Activated CD4-positive, alpha-beta memory T cell treated with anti-CD3 and anti-CD28 coated beads for 36 hours (primary cell): ENCODE measurements around the gene PIK3R4. TPM values are rescaled to one million over a fixed set of nuclear protein-coding genes. Genes with fewer than 3 reads are reported as not detected.

Experiments
- CTCF ChIA-PET: fragments of 350-600 bp; sonication (Branson Sonifier 250); formaldehyde crosslinking; loops from one replicate; lab custom pipeline; 2021; ENCODE audit warnings: antibody characterized with exemption, inconsistent platforms; lab: Charles Lee
- POLR2A ChIA-PET: fragments of 350-600 bp; sonication (Branson Sonifier 250); formaldehyde crosslinking; loops from one replicate; lab custom pipeline; 2021; ENCODE audit warnings: antibody characterized with exemption; lab: Charles Lee
- DNase-seq: peaks from one replicate; pipeline ENCODE4 v3.0.0-alpha.2; 2020
- H3K27ac Mint-ChIP-seq: one replicate; pipeline ENCODE4 v1.8.0; 2021; ENCODE audit warnings: mixed read lengths
- H3K27me3 Mint-ChIP-seq: one replicate; pipeline ENCODE4 v1.8.0; 2021; ENCODE audit warnings: mixed read lengths
- H3K36me3 Mint-ChIP-seq: one replicate; pipeline ENCODE4 v1.8.0; 2021; ENCODE audit warnings: mixed read lengths
- H3K4me1 Mint-ChIP-seq: one replicate; pipeline ENCODE4 v1.8.0; 2021; ENCODE audit warnings: low read depth, mixed read lengths
- H3K4me3 Mint-ChIP-seq: one replicate; pipeline ENCODE4 v1.8.0; 2021; ENCODE audit warnings: mild to moderate bottlenecking, mixed read lengths
- H3K9me3 Mint-ChIP-seq: one replicate; pipeline ENCODE4 v1.8.0; 2021; ENCODE audit warnings: mixed read lengths
- intact Hi-C: fragments of 100-400 bp; cut with micrococcal nuclease; formaldehyde crosslinking; loops from one replicate; pipeline ENCODE4 v1.15.1; 2023
- total RNA-seq, 2 experiments: library from RNA; stranded (reverse); gene quantifications; one replicate each; pipeline ENCODE4 v1.2.3, GENCODE V29; 2021

Gene PIK3R4
- total RNA-seq = 10 to 100 TPM; 28.3 to 28.5 TPM

- H3K4me1 Mint-ChIP-seq = peaks cover 52% of the 10 kb centered on the region
- peaks cover 21% of the 10 kb centered on the region for H3K36me3 Mint-ChIP-seq
- H3K9me3 Mint-ChIP-seq = no peaks in the 10 kb centered on the region
- peak within 1 kb of the TSS; percentile 81 for H3K4me3 Mint-ChIP-seq
- intact Hi-C loops = loop anchor here (1.0 to 10.0 kb wide), 10 partner anchors 19 to 1976 kb away; partner anchors contain the start of genes ASTE1, DNAJC13, MRPL3 and NEK11
- POLR2A ChIA-PET = interaction anchor here (2.0 kb wide), 1 partner anchor 147 kb away, joined by 11 read pairs; the partner anchor contains the start of gene ATP2C1
- no peaks in the 10 kb centered on the region for H3K27me3 Mint-ChIP-seq
- H3K27ac Mint-ChIP-seq = peak within 1 kb of the TSS; percentile 90
- peak; percentile 96 for DNase-seq
- CTCF ChIA-PET = interaction anchor here (1.4 to 5.5 kb wide), 2 partner anchors 14 to 147 kb away, joined by 8 to 30 read pairs; partner anchors contain the start of gene ATP2C1
Measured at GRCh38 chr3:130746246-130747039, at the start of gene PIK3R4. Gene PIK3R4, minus strand, starts transcription at chr3:130746829. Its CDS starts 1,611 bp downstream, at chr3:130745218.

- ChIA-PET POLR2A (no interaction called here), CTCF (no interaction called here)
- H3K9me3 Mint-ChIP-seq = no peaks in the 10 kb centered on the region
- no peak overlapping the region for H3K4me3 Mint-ChIP-seq
- intact Hi-C loops = no loop called here
- H3K27me3 Mint-ChIP-seq = peaks cover 10% of the 10 kb centered on the region
- H3K27ac Mint-ChIP-seq = no peak overlapping the region
- no peaks in the 10 kb centered on the region for H3K4me1 Mint-ChIP-seq
- H3K36me3 Mint-ChIP-seq = no peaks in the 10 kb centered on the region
- DNase-seq = no peak
Measured at GRCh38 chr3:130795396-130795795, 48.8 kb upstream of the PIK3R4 start.

DNA sequence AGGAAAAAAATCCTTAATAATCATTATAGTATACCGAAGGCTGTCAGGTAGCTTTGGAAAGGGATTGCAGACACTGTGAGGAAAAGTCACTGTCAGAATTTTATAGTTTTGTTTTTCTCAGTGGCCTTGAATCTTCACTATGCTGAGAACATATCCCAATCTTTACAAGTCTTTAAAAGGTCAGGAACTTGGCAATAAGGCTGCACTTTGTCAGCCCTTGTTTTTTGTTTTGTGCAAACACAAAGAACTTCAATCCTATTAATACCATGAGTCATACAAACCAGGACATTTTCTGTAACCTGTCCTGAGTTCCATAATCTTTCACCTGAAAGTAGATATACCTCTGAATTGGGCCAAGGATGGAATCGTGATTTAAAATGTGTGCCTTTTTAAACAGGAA lies 45.6 kb upstream of the PIK3R4 start:
- ChIA-PET POLR2A (no interaction called here), CTCF (interaction anchor here (1.1 kb wide), 1 partner anchor 11 kb away, joined by 3 read pairs; no protein-coding TSS in a partner anchor)
- intact Hi-C loops = no loop called here
- H3K4me1 Mint-ChIP-seq = no peaks in the 10 kb centered on the region
- peaks cover 12% of the 10 kb centered on the region for H3K27me3 Mint-ChIP-seq
- DNase-seq = no peak
- H3K9me3 Mint-ChIP-seq = no peaks in the 10 kb centered on the region
- no peak overlapping the region for H3K27ac Mint-ChIP-seq
- H3K4me3 Mint-ChIP-seq = no peak overlapping the region
- H3K36me3 Mint-ChIP-seq = no peaks in the 10 kb centered on the region

GRCh38 chr3:130789782-130790322 lies 43.2 kb upstream of the PIK3R4 start:
- CTCF ChIA-PET = interaction anchor here (0.8 kb wide), 1 partner anchor 103 kb away, joined by 3 read pairs; no protein-coding TSS in a partner anchor
- Mint-ChIP-seq H3K36me3 (no peaks in the 10 kb centered on the region), H3K4me3 (no peak overlapping the region), H3K4me1 (no peaks in the 10 kb centered on the region), H3K27me3 (peaks cover 12% of the 10 kb centered on the region), H3K9me3 (no peaks in the 10 kb centered on the region), H3K27ac (no peak overlapping the region)
- DNase-seq = no peak
- POLR2A ChIA-PET = no interaction called here
- intact Hi-C loops = no loop called here

DNA sequence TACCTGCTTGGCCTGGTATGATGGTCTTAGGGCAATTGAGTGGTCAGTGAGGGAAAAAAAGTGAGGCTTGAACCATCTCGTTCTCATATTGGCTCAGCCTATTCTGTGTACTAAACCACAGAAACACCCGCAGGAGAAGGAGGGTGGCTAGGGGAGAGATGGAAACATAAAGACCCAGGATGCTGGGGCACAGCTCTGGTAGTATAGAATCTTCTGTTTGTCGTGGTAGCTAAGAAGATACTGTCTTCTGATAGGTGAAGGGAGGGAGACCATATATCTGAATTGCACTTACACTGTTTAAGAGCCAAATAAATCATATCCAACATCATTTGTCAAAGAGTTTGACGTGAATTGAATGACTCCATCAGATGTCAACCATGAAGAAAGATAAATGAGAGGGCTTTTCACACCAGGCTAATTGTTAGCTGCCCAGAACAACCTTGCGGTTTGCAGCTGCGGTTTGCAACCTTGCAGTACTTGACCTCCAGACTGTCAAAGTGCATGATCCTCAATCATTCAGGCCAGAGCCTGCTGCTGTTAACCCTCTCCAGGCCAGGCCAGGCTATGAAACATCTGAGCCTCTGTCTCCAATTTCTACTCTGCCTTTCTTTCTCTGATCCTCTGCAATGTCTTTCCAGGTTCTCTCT lies 40.9 kb upstream of the PIK3R4 start:
- Mint-ChIP-seq H3K36me3 (no peaks in the 10 kb centered on the region), H3K9me3 (no peaks in the 10 kb centered on the region), H3K27ac (no peak overlapping the region), H3K27me3 (peaks cover 4% of the 10 kb centered on the region), H3K4me1 (no peaks in the 10 kb centered on the region), H3K4me3 (no peak overlapping the region)
- ChIA-PET POLR2A (no interaction called here), CTCF (interaction anchor here (1.6 kb wide), 1 partner anchor 27 kb away, joined by 3 read pairs; no protein-coding TSS in a partner anchor)
- intact Hi-C loops = no loop called here
- no peak for DNase-seq

DNA sequence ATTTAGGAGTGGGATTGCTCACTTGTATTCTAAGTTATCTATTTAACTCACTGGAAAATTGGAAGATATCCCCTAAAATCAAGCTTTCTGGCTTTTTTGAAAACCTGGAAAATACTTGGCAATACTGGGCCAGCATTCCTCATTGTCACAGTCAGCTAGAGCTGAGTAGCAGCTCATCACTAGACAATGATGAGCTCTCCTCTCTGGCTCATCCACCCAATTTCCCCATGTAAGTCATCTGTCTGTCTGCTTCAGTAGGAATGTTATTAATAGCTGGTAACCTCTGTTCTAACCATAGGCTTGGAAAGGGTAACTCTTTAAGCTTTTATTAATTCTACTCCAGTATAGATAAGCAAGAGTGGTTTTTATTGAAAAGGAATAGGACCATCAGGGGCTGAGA lies 39.7 kb upstream of the PIK3R4 start:
- Mint-ChIP-seq H3K27me3 (peaks cover 2% of the 10 kb centered on the region), H3K27ac (no peak overlapping the region), H3K9me3 (no peaks in the 10 kb centered on the region), H3K4me3 (no peak overlapping the region), H3K36me3 (no peaks in the 10 kb centered on the region), H3K4me1 (no peaks in the 10 kb centered on the region)
- POLR2A ChIA-PET = no interaction called here
- no peak for DNase-seq
- CTCF ChIA-PET = interaction anchor here (2.1 kb wide), 1 partner anchor 107 kb away, joined by 4 read pairs; the partner anchor contains the start of gene ATP2C1
- intact Hi-C loops = no loop called here

GRCh38 chr3:130783629-130784028 lies 37.0 kb upstream of the PIK3R4 start:
- no peak overlapping the region for H3K27ac Mint-ChIP-seq
- intact Hi-C loops = no loop called here
- no peaks in the 10 kb centered on the region for H3K27me3 Mint-ChIP-seq
- ChIA-PET POLR2A (no interaction called here), CTCF (no interaction called here)
- DNase-seq = no peak
- no peak overlapping the region for H3K4me3 Mint-ChIP-seq
- H3K4me1 Mint-ChIP-seq = no peaks in the 10 kb centered on the region
- no peaks in the 10 kb centered on the region for H3K36me3 Mint-ChIP-seq
- H3K9me3 Mint-ChIP-seq = no peaks in the 10 kb centered on the region

DNA sequence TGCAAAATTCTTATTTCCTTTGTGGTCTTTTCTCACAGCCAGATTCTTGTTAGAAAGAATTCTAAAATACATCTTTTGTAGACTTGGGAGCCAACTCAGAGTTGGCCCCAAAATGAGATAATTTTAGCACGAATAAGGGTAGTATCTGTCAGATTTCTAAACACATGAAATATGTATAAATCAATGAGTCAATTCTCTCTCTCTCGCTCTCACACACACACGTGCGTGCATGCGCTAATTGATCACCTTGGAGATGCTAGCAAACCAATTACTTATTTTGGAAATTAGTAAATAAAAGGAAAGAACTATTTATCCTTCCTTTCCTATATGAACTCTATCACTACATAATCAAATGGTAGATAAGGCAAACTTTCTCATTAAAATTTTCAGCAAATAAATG lies 32.9 kb upstream of the PIK3R4 start:
- ChIA-PET CTCF (no interaction called here), POLR2A (no interaction called here)
- H3K9me3 Mint-ChIP-seq = no peaks in the 10 kb centered on the region
- peaks cover 4% of the 10 kb centered on the region for H3K27me3 Mint-ChIP-seq
- no peak overlapping the region for H3K27ac Mint-ChIP-seq
- no peak overlapping the region for H3K4me3 Mint-ChIP-seq
- intact Hi-C loops = no loop called here
- no peak for DNase-seq
- H3K36me3 Mint-ChIP-seq = no peaks in the 10 kb centered on the region
- H3K4me1 Mint-ChIP-seq = no peaks in the 10 kb centered on the region

GRCh38 chr3:130779031-130779430 lies 32.4 kb upstream of the PIK3R4 start:
- DNase-seq = no peak
- POLR2A ChIA-PET = no interaction called here
- no peaks in the 10 kb centered on the region for H3K9me3 Mint-ChIP-seq
- no peak overlapping the region for H3K27ac Mint-ChIP-seq
- CTCF ChIA-PET = no interaction called here
- H3K4me1 Mint-ChIP-seq = no peaks in the 10 kb centered on the region
- intact Hi-C loops = no loop called here
- no peak overlapping the region for H3K4me3 Mint-ChIP-seq
- H3K27me3 Mint-ChIP-seq = peaks cover 4% of the 10 kb centered on the region
- H3K36me3 Mint-ChIP-seq = no peaks in the 10 kb centered on the region

DNA sequence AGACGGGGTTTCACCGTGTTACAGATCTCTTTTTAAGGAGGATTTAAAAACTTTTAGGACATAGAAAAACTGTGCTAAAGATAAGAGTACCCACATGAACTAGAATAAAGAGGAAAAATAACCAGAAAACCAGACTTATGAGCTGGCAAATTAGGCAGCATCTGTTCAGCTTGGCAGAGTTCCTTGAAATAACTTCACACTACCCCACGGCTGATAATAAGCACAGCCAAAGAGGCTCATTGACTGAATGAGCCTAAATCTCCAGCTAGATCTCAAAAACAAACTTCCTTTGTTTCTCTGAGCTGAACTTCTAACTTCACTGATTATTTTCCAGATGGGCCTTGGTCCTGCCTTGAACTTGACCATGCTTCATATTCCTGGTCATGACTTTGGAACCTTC lies 26.7 kb upstream of the PIK3R4 start:
- POLR2A ChIA-PET = no interaction called here
- DNase-seq = no peak
- intact Hi-C loops = no loop called here
- Mint-ChIP-seq H3K4me3 (no peak overlapping the region), H3K27ac (no peak overlapping the region), H3K9me3 (no peaks in the 10 kb centered on the region), H3K4me1 (no peaks in the 10 kb centered on the region), H3K36me3 (no peaks in the 10 kb centered on the region), H3K27me3 (peaks cover 8% of the 10 kb centered on the region)
- CTCF ChIA-PET = interaction anchor here (1.0 kb wide), 1 partner anchor 1569 kb away, joined by 3 read pairs; no protein-coding TSS in a partner anchor

DNA sequence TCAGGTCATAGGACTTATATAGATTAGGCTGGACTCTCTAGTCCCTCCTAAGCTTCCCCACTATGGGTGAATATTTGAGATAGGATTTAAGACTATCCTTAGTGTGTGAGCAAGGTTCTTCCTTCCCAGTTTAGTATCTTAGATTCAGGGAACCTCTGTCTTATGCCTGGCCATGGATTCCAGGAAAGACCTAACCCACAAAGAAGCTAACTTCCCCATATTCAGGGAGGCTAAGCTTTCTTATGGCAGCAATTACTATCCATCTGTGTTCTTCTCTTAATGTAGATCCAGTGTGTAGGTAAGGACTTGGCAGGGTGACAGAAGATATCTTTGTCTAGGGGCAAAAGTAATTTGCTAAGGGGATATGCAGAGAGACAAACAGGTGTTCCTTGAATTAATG lies 25.5 kb upstream of the PIK3R4 start:
- intact Hi-C loops = no loop called here
- Mint-ChIP-seq H3K9me3 (no peaks in the 10 kb centered on the region), H3K4me1 (no peaks in the 10 kb centered on the region), H3K27me3 (peaks cover 8% of the 10 kb centered on the region), H3K27ac (no peak overlapping the region), H3K36me3 (no peaks in the 10 kb centered on the region), H3K4me3 (no peak overlapping the region)
- ChIA-PET CTCF (interaction anchor here (1.0 kb wide), 1 partner anchor 1571 kb away, joined by 3 read pairs; no protein-coding TSS in a partner anchor), POLR2A (no interaction called here)
- no peak for DNase-seq

GRCh38 chr3:130770644-130771043 lies 24.0 kb upstream of the PIK3R4 start:
- Mint-ChIP-seq H3K9me3 (no peaks in the 10 kb centered on the region), H3K27ac (no peak overlapping the region), H3K4me1 (no peaks in the 10 kb centered on the region), H3K36me3 (no peaks in the 10 kb centered on the region), H3K27me3 (peaks cover 9% of the 10 kb centered on the region), H3K4me3 (no peak overlapping the region)
- CTCF ChIA-PET = no interaction called here
- intact Hi-C loops = no loop called here
- POLR2A ChIA-PET = no interaction called here
- no peak for DNase-seq
